ENCODE results near the gene RIMOC1.

Gene RIMOC1

DNA sequence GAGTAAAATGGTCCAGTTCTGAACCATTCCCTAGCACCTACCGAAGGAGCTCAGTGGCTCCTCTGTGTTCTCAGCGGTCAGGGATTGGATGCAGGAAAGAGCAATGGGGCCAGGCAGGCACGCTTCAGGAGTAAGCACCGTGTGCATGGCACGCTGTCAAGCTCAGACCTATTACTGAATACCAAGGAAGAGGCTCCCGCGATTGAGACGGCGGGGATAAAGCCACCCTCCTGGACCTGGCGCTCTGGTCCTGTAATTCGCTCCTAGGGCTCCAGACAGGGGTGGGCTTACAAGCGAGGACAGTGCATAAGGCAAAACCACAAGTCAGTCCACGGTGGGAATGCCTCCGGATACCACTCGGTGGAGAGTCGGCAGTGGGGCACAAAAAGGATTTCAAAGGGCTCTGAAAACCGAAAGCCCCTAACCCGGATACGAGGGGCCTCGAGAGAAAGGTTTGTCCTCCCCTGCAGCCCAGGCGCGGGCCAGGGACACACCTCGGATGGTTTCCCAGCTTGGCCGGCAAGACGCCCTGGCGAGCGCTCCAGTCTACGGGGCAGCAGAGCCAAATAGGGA, 34.9 kb upstream of the RIMOC1 start:
- in situ Hi-C loops (cut with MboI; ENCODE audit: low sequenced_read_pairs, unreplicated experiment): loop anchor here (25.0 kb wide), 1 partner anchor 893 kb away; the partner anchor contains the start of gene CCDC152
- TF ChIP-seq, protein P1, sequence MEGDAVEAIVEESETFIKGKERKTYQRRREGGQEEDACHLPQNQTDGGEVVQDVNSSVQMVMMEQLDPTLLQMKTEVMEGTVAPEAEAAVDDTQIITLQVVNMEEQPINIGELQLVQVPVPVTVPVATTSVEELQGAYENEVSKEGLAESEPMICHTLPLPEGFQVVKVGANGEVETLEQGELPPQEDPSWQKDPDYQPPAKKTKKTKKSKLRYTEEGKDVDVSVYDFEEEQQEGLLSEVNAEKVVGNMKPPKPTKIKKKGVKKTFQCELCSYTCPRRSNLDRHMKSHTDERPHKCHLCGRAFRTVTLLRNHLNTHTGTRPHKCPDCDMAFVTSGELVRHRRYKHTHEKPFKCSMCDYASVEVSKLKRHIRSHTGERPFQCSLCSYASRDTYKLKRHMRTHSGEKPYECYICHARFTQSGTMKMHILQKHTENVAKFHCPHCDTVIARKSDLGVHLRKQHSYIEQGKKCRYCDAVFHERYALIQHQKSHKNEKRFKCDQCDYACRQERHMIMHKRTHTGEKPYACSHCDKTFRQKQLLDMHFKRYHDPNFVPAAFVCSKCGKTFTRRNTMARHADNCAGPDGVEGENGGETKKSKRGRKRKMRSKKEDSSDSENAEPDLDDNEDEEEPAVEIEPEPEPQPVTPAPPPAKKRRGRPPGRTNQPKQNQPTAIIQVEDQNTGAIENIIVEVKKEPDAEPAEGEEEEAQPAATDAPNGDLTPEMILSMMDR (IDR thresholded peaks at IDR 0.05; ENCODE audit: borderline replicate concordance, control extremely low read depth, extremely low read depth, insufficient read depth, missing control alignments): no peak
- no peak for DNase-seq (ENCODE audit: low spot score)

DNA sequence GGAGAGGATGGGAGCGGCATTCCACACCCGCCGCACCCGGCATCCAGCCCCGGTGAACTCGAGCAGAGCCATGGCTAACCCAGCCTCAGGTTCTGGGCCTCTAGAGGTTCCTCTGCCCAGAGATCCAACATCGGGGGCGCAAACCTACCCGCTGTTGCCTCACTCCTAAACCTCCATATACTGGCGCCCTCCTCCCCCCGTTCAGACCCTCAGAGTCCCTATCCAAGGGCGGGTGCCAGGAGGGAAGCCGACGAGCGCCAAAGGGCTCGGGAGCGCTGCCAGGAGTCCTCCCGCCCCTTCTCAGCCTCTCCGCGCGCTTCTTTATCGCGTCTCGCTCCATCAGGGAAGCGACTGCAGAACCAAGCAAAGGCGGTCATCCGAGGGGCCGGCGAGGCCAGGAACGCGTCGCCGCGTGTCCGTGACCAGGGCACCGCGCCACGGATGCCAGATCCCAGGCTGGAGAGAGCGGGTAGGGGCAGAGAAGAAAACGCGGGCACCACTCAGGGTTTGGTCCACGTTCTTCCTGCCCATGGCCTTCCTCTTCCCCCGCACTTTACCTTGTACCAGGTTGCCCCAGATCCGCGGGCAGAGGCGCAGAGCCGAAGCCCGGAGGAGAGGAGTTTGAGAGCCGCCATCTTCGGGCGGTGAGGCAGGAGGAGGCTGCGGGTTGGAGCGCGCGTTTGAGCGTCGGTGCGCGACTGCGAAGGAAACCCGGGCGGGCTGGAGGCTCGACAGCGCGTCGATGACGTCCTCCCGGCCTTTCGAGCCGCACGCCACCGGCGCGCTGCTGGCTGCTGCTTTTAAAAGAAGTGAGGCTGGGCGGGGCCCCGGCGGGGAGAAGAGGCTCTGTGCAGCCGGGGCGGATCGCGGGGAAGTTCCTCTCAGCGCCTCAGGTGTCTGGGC, 34.2 kb upstream of the RIMOC1 start, which contains the start of gene OXCT1:
OXCT1 (minus strand) TSS at position 702 of the 903 bp plus-strand sequence; CDS start at position 635, 67 bp downstream.
- TF ChIP-seq, protein P1 (IDR thresholded peaks at IDR 0.05; ENCODE audit: borderline replicate concordance, control extremely low read depth, extremely low read depth, insufficient read depth, missing control alignments): no peak
- peak; percentile 95 for DNase-seq (ENCODE audit: low spot score)
- in situ Hi-C loops (cut with MboI; ENCODE audit: low sequenced_read_pairs, unreplicated experiment): loop anchor here (25.0 kb wide), 1 partner anchor 892 kb away; the partner anchor contains the start of gene CCDC152

DNA sequence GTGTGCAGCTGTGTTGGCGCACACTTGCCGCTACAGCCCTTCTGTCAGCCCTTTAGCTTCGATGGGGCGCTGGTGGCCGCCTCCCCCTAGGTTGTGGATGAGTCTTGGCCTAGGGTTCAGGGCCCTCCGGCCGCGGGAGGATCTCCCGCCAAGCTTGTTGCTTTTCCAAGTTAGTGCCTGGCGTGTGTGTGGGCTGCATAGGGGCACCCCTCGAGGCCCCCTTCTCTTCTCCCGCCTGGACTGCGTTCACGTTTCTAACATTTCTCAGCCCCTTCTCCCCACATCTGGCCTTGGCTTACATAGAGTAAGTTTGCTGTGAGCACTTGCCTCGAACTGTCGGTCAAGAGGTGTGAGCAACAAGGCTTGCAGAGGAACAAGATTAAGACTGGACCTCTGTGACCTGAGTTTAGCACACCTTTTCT, 33.5 kb upstream of the RIMOC1 start:
- in situ Hi-C loops (cut with MboI; ENCODE audit: low sequenced_read_pairs, unreplicated experiment): loop anchor here (25.0 kb wide), 1 partner anchor 892 kb away; the partner anchor contains the start of gene CCDC152
- DNase-seq (ENCODE audit: low spot score): no peak
- TF ChIP-seq, protein P1 (IDR thresholded peaks at IDR 0.05; ENCODE audit: borderline replicate concordance, control extremely low read depth, extremely low read depth, insufficient read depth, missing control alignments): no peak

DNA sequence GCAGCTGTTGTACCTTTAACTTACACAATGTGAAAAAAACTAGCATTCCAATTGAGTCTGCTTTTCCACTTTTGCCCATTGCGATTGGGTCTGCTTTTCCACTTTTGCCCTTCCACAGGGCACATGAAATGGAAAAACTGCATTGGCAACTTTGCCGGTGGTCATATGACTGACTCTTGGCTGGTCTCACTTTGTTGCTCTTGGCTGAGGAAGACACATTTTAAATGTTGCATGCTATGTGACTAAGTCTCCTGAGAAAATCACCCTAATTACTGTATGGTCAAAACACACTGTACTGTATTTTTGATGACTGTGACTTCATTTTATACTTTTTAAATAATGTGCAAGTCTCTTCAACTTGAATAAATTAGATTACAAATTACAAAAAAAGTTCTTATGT, 32.3 kb upstream of the RIMOC1 start:
- TF ChIP-seq, protein P1 (IDR thresholded peaks at IDR 0.05; ENCODE audit: borderline replicate concordance, control extremely low read depth, extremely low read depth, insufficient read depth, missing control alignments): no peak
- DNase-seq (ENCODE audit: low spot score): no peak
- in situ Hi-C loops (cut with MboI; ENCODE audit: low sequenced_read_pairs, unreplicated experiment): loop anchor here (25.0 kb wide), 1 partner anchor 890 kb away; the partner anchor contains the start of gene CCDC152

DNA sequence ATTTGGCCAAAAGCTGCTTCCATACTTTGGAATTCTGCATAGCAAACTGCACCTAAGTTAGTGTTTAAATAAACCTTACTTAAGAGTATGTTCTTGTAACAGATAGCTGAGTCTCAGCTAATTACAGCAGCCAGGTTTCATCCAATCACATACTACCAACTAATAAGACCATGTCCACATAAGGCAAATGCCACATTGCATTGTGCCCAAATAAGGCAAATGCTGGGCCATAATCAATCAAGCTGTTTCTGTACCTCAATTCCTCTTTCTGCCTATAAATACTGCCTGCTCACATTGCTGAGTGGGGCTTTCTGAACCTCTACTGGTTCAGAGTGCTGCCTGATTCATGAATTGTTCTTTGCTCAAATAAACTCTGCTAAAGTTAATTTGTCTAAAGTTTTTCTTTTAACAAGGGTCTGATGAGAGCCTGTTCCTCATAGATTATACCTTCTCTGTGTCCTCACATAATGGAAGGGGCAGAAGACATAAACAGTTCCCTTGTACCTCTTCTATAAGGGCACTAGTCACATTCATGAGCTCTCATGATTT, 29.6 kb upstream of the RIMOC1 start:
- TF ChIP-seq, protein P1 (IDR thresholded peaks at IDR 0.05; ENCODE audit: borderline replicate concordance, control extremely low read depth, extremely low read depth, insufficient read depth, missing control alignments): no peak
- in situ Hi-C loops (cut with MboI; ENCODE audit: low sequenced_read_pairs, unreplicated experiment): loop anchor here (25.0 kb wide), 1 partner anchor 888 kb away; the partner anchor contains the start of gene CCDC152

DNA sequence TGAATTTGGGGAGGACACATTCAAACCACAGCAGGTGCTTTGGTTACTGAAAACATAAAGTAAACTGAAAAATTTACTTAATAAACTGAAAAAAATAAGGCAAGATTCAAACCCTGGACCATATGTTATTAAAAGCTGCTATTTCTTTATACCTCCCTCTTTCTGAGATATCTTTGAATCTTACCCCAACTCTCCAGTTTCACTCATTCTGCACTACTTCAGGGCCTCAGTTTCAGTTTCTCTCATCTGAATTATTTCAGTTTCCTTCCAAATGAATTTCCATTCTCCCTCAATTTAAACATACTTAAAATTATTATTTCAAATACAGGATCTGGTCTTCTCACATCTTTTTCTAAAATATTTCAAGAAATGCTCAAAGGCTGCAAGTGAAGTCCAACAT, 29.0 kb upstream of the RIMOC1 start:
- in situ Hi-C loops (cut with MboI; ENCODE audit: low sequenced_read_pairs, unreplicated experiment): no loop called here
- no peak for DNase-seq (ENCODE audit: low spot score)
- TF ChIP-seq, protein P1 (IDR thresholded peaks at IDR 0.05; ENCODE audit: borderline replicate concordance, control extremely low read depth, extremely low read depth, insufficient read depth, missing control alignments): no peak

More for the DNA sequence above, 29.6 kb upstream of the RIMOC1 start:
- DNase-seq (ENCODE audit: low spot score): no peak
